HEK293T (cell line): ENCODE results near the gene CRB3.

Source experiments
- CTCF ChIA-PET: fragments of 350-600 bp; formaldehyde crosslinking; extraction: SDS; loops from one replicate; lab custom pipeline; 2021; ENCODE audit warnings: antibody characterized with exemption, inconsistent platforms; lab: Yijun Ruan, JAX
- POLR2A ChIA-PET: fragments of 350-600 bp; formaldehyde crosslinking; extraction: SDS; loops from one replicate; lab custom pipeline; 2020; ENCODE audit warnings: antibody characterized with exemption, inconsistent platforms; lab: Yijun Ruan, JAX
- DNase-seq: peaks from one replicate; pipeline ENCODE4 v3.0.0; 2012; ENCODE audit warnings: mixed read lengths; ENCODE audit errors: extremely low spot score
- ARNT ChIP-seq: fragments of 450-650 bp; IDR thresholded peaks from 2 replicates; pipeline ENCODE4 v1.6.1; 2017; ENCODE audit warnings: mild to moderate bottlenecking
- BHLHE40 ChIP-seq: fragments of 450-650 bp; IDR thresholded peaks from 2 replicates; pipeline ENCODE4 v1.6.1; 2016; ENCODE audit warnings: mild to moderate bottlenecking, moderate library complexity, borderline replicate concordance
- CTBP1 ChIP-seq: fragments of 450-650 bp; IDR thresholded peaks from 2 replicates; pipeline ENCODE4 v1.6.1; 2016; ENCODE audit warnings: borderline replicate concordance
- ELF4 ChIP-seq: fragments of 450-650 bp; IDR thresholded peaks from 2 replicates; pipeline ENCODE4 v1.6.1; 2017; ENCODE audit warnings: antibody characterized with exemption
- FOXA1 ChIP-seq: fragments of 450-650 bp; IDR thresholded peaks from 2 replicates; pipeline ENCODE4 v1.6.1; 2016; ENCODE audit warnings: mild to moderate bottlenecking
- FOXK2 ChIP-seq: fragments of 450-650 bp; IDR thresholded peaks from 2 replicates; pipeline ENCODE4 v1.6.1; 2016; ENCODE audit warnings: mild to moderate bottlenecking
- FOXM1 ChIP-seq: fragments of 450-650 bp; IDR thresholded peaks from 2 replicates; pipeline ENCODE4 v1.6.1; 2017; ENCODE audit warnings: mild to moderate bottlenecking, borderline replicate concordance
- HDGF ChIP-seq: fragments of 450-650 bp; IDR thresholded peaks from 2 replicates; pipeline ENCODE4 v1.6.1; 2017; ENCODE audit warnings: antibody characterized with exemption, borderline replicate concordance
- L3MBTL2 ChIP-seq: fragments of 450-650 bp; conservative IDR thresholded peaks from 2 replicates; pipeline ENCODE4 v1.6.1; 2016; ENCODE audit warnings: mild to moderate bottlenecking
- LEF1 ChIP-seq: fragments of 450-650 bp; IDR thresholded peaks from 2 replicates; pipeline ENCODE4 v1.6.1; 2017; ENCODE audit warnings: mild to moderate bottlenecking, borderline replicate concordance
- NFRKB ChIP-seq: fragments of 450-650 bp; IDR thresholded peaks from 2 replicates; pipeline ENCODE4 v1.6.1; 2016; ENCODE audit warnings: mild to moderate bottlenecking, moderate library complexity
- PKNOX1 ChIP-seq: fragments of 450-650 bp; IDR thresholded peaks from 2 replicates; pipeline ENCODE4 v1.6.1; 2016
- SP1 ChIP-seq: fragments of 450-650 bp; IDR thresholded peaks from 2 replicates; pipeline ENCODE4 v1.6.1; 2017
- SUZ12 ChIP-seq: fragments of 450-650 bp; IDR thresholded peaks from 2 replicates; pipeline ENCODE4 v1.6.1; 2016; ENCODE audit warnings: mild to moderate bottlenecking
- TARDBP ChIP-seq: fragments of 450-650 bp; IDR thresholded peaks from 2 replicates; pipeline ENCODE4 v1.6.1; 2016
- ZNF384 ChIP-seq: fragments of 450-650 bp; IDR thresholded peaks from 2 replicates; pipeline ENCODE4 v1.6.1; 2016

The CRB3 gene

GRCh38 chr19:6466526-6467248 is 2.6 kb downstream of the CRB3 start:
- CTCF ChIA-PET = no interaction called here
- DNase-seq = no peak
- POLR2A ChIA-PET = no interaction called here
- TF ChIP-seq L3MBTL2 (no peak), SP1 (no peak)

- DNase-seq = no peak
- ChIA-PET POLR2A (no interaction called here), CTCF (no interaction called here)
- TF ChIP-seq ELF4 (no peak), FOXK2 (no peak), PKNOX1 (no peak)
These were observed 3.3 kb downstream of the CRB3 start for GRCh38 chr19:6467384-6467783.

- no peak for DNase-seq
- ChIA-PET POLR2A (interaction anchor here (0.9 kb wide), 1 partner anchor 10 kb away, joined by 3 read pairs; the partner anchor contains the start of gene SLC25A23), CTCF (no interaction called here)
- no peak for TF ChIP-seq PKNOX1
- no peak for TF ChIP-seq L3MBTL2
- no peak for TF ChIP-seq ELF4
- TF ChIP-seq HDGF = no peak
- TF ChIP-seq BHLHE40 = no peak
- no peak for TF ChIP-seq SP1
- no peak for TF ChIP-seq ZNF384
- no peak for TF ChIP-seq FOXK2
- no peak for TF ChIP-seq SUZ12
- TF ChIP-seq ARNT = no peak
- TF ChIP-seq FOXA1 = no peak
These were observed 6.1 kb downstream of the CRB3 start for GRCh38 chr19:6470173-6470572.

GRCh38 chr19:6471076-6471475 is 7.0 kb downstream of the CRB3 start:
- no peak for DNase-seq
- POLR2A ChIA-PET = no interaction called here
- CTCF ChIA-PET = no interaction called here
- TF ChIP-seq NFRKB (no peak), ELF4 (no peak), FOXM1 (no peak), BHLHE40 (no peak), L3MBTL2 (no peak), FOXA1 (no peak), PKNOX1 (no peak), SP1 (no peak)

GRCh38 chr19:6472713-6473112 is 8.6 kb downstream of the CRB3 start:
- no peak for TF ChIP-seq PKNOX1
- no peak for TF ChIP-seq CTBP1
- TF ChIP-seq FOXK2 = no peak
- no peak for TF ChIP-seq BHLHE40
- TF ChIP-seq FOXM1 = no peak
- TF ChIP-seq ARNT = no peak
- ChIA-PET POLR2A (no interaction called here), CTCF (no interaction called here)
- no peak for DNase-seq

- CTCF ChIA-PET = no interaction called here
- DNase-seq = no peak
- TF ChIP-seq HDGF = no peak
- no peak for TF ChIP-seq ARNT
- no peak for TF ChIP-seq BHLHE40
- no peak for TF ChIP-seq L3MBTL2
- TF ChIP-seq ELF4 = no peak
- no peak for TF ChIP-seq CTBP1
- no peak for TF ChIP-seq FOXA1
- no peak for TF ChIP-seq FOXM1
- no peak for TF ChIP-seq SP1
- no peak for TF ChIP-seq NFRKB
- TF ChIP-seq SUZ12 = no peak
- TF ChIP-seq FOXK2 = no peak
- no peak for TF ChIP-seq TARDBP
- TF ChIP-seq ZNF384 = no peak
- TF ChIP-seq LEF1 = no peak
- TF ChIP-seq PKNOX1 = no peak
- POLR2A ChIA-PET = no interaction called here
These were observed 9.6 kb downstream of the CRB3 start for GRCh38 chr19:6473647-6474046.
